Smooth muscle cell (in vitro differentiated cells): Measurements from ENCODE around the gene ERP44. TPM values are rescaled to one million over a fixed set of nuclear protein-coding genes. Genes with fewer than 3 reads are reported as not detected.

Source experiments
- DNase-seq: peaks from one replicate; lab custom pipeline; 2025; ENCODE audit not compliant: unreplicated experiment; lab: John Stamatoyannopoulos, UW
- H2AFZ ChIP-seq: fragments of 200-600 bp; sonication (generic); 2 replicates; pipeline ENCODE4 v1.6.0; 2016; ENCODE audit warnings: antibody characterized with exemption, low read depth, mild to moderate bottlenecking
- H3F3A ChIP-seq: fragments of 200-600 bp; sonication (generic); 2 replicates; pipeline ENCODE4 v1.6.0; 2017; ENCODE audit warnings: antibody characterized with exemption, low read depth
- H3K27ac ChIP-seq: fragments of 200-600 bp; sonication (generic); 2 replicates; pipeline ENCODE4 v1.5.1; 2016; ENCODE audit warnings: low read depth, mild to moderate bottlenecking
- H3K27me3 ChIP-seq: fragments of 200-600 bp; sonication (generic); 2 replicates; pipeline ENCODE4 v1.6.1; 2016; ENCODE audit warnings: low read depth, mild to moderate bottlenecking
- H3K36me3 ChIP-seq: fragments of 200-600 bp; sonication (generic); 2 replicates; pipeline ENCODE4 v1.5.1; 2016; ENCODE audit warnings: low read depth
- H3K4me1 ChIP-seq: fragments of 200-600 bp; sonication (generic); 2 replicates; pipeline ENCODE4 v1.5.1; 2016; ENCODE audit warnings: low read depth
- H3K4me2 ChIP-seq: fragments of 200-600 bp; sonication (generic); 2 replicates; pipeline ENCODE4 v1.6.0; 2016; ENCODE audit warnings: mild to moderate bottlenecking
- H3K4me3 ChIP-seq: fragments of 200-600 bp; sonication (generic); 2 replicates; pipeline ENCODE4 v1.5.1; 2016; ENCODE audit warnings: mild to moderate bottlenecking
- H3K79me2 ChIP-seq: fragments of 200-600 bp; sonication (generic); 2 replicates; pipeline ENCODE4 v1.6.0; 2016; ENCODE audit warnings: low read depth, mild to moderate bottlenecking
- H3K9ac ChIP-seq: fragments of 200-600 bp; sonication (generic); 2 replicates; pipeline ENCODE4 v1.6.0; 2016; ENCODE audit warnings: low read depth
- H3K9me3 ChIP-seq: fragments of 200-600 bp; sonication (generic); replicated peaks from 2 replicates; pipeline ENCODE4 v1.5.1; 2016; ENCODE audit warnings: low read depth
- H4K20me1 ChIP-seq: fragments of 200-600 bp; sonication (generic); 2 replicates; pipeline ENCODE4 v1.6.0; 2016; ENCODE audit warnings: low read depth
- CTCF ChIP-seq: fragments of 200-600 bp; sonication (generic); IDR thresholded peaks from 2 replicates; pipeline ENCODE4 v1.5.1; 2017; ENCODE audit warnings: borderline replicate concordance, mild to moderate bottlenecking, antibody characterized with exemption; ENCODE audit not compliant: insufficient read depth, poor library complexity, severe bottlenecking
- WGBS: methylation state at CpG from one replicate; pipeline ENCODE4 v1.1.7; 2016; ENCODE audit warnings: low lambda C conversion rate; 5-methylcytosine and 5-hydroxymethylcytosine counted together
- polyA plus RNA-seq: library from polyadenylated mRNA; unstranded; fragments of >200 nt; fragmentation: Nextera tagmentation; extraction: Ambion mirVana; gene quantifications from 2 replicates; pipeline ENCODE4 v1.2.1, GENCODE V29; 2016
- total RNA-seq: library from RNA; depleted of rRNA; stranded (reverse); fragments of >200 nt; gene quantifications from 2 replicates; pipeline ENCODE4 v1.2.3, GENCODE V29; 2014

Gene ERP44
- total and polyA plus RNA-seq, 2 experiments from 2014 or later, result 32.0 to 38.5 TPM

GRCh38 chr9:100020121-100020795 lies 78.5 kb downstream of the ERP44 start:
- no peak for DNase-seq
- no peak overlapping the region for H3K9ac ChIP-seq
- no peak for TF ChIP-seq CTCF
- H4K20me1 ChIP-seq, result peaks cover 9% of the 10 kb centered on the region
- no peak overlapping the region for H3K4me2 ChIP-seq
- no peak overlapping the region for H2AFZ ChIP-seq
- H3K4me1 ChIP-seq, result no peaks in the 10 kb centered on the region
- H3K79me2 ChIP-seq, result peaks cover 7% of the 10 kb centered on the region
- no peaks in the 10 kb centered on the region for H3K36me3 ChIP-seq
- H3F3A ChIP-seq, result no peaks in the 10 kb centered on the region
- H3K9me3 ChIP-seq, result no peaks in the 10 kb centered on the region
- no peaks in the 10 kb centered on the region for H3K27me3 ChIP-seq
- WGBS, result 97% methylated on average over 5 of the region's 5 CpGs
- no peak overlapping the region for H3K4me3 ChIP-seq
- H3K27ac ChIP-seq, result no peak overlapping the region

GRCh38 chr9:100019541-100019940 lies 79.3 kb downstream of the ERP44 start:
- no peaks in the 10 kb centered on the region for H3K4me1 ChIP-seq
- DNase-seq, result no peak
- H3K27me3 ChIP-seq, result no peaks in the 10 kb centered on the region
- no peak overlapping the region for H3K4me2 ChIP-seq
- no peak for TF ChIP-seq CTCF
- H3K9me3 ChIP-seq, result no peaks in the 10 kb centered on the region
- H3F3A ChIP-seq, result no peaks in the 10 kb centered on the region
- 88% methylated on average over 1 of the region's 1 CpG for WGBS
- H3K4me3 ChIP-seq, result no peak overlapping the region
- no peak overlapping the region for H3K9ac ChIP-seq
- no peaks in the 10 kb centered on the region for H3K36me3 ChIP-seq
- no peak overlapping the region for H2AFZ ChIP-seq
- peaks cover 9% of the 10 kb centered on the region for H4K20me1 ChIP-seq
- H3K27ac ChIP-seq, result no peak overlapping the region
- peaks cover under 1% of the 10 kb centered on the region for H3K79me2 ChIP-seq

- H2AFZ ChIP-seq, result no peak overlapping the region
- no peaks in the 10 kb centered on the region for H3F3A ChIP-seq
- no peaks in the 10 kb centered on the region for H3K4me1 ChIP-seq
- H3K79me2 ChIP-seq, result no peaks in the 10 kb centered on the region
- H3K36me3 ChIP-seq, result no peaks in the 10 kb centered on the region
- no peak overlapping the region for H3K27ac ChIP-seq
- H3K4me2 ChIP-seq, result no peak overlapping the region
- H3K9ac ChIP-seq, result no peak overlapping the region
- TF ChIP-seq CTCF, result no peak
- peaks cover 5% of the 10 kb centered on the region for H3K9me3 ChIP-seq
- H3K27me3 ChIP-seq, result no peaks in the 10 kb centered on the region
- no peak for DNase-seq
- H4K20me1 ChIP-seq, result no peaks in the 10 kb centered on the region
- no peak overlapping the region for H3K4me3 ChIP-seq
Measured at GRCh38 chr9:100014846-100015245, 84.0 kb downstream of the ERP44 start.

- Histone ChIP-seq H3K27me3 (no peaks in the 10 kb centered on the region), H3K9ac (no peak overlapping the region), H3K4me3 (no peak overlapping the region), H4K20me1 (no peaks in the 10 kb centered on the region), H3K9me3 (peaks cover 5% of the 10 kb centered on the region), H3F3A (no peaks in the 10 kb centered on the region), H3K27ac (no peak overlapping the region), H3K4me2 (no peak overlapping the region), H3K4me1 (no peaks in the 10 kb centered on the region), H3K79me2 (no peaks in the 10 kb centered on the region), H2AFZ (no peak overlapping the region), H3K36me3 (no peaks in the 10 kb centered on the region)
- no peak for DNase-seq
- no peak for TF ChIP-seq CTCF
- 88% methylated on average over 2 of the region's 2 CpGs for WGBS
Measured at GRCh38 chr9:100013573-100013972, 85.2 kb downstream of the ERP44 start.
